ENCODE data around the gene CHMP1B.
"Not testable (repeated sequence)": the region's sequence is repeated elsewhere in the genome, so short reads cannot be mapped to it uniquely, and the experiment has no call there.

Gene CHMP1B

DNA sequence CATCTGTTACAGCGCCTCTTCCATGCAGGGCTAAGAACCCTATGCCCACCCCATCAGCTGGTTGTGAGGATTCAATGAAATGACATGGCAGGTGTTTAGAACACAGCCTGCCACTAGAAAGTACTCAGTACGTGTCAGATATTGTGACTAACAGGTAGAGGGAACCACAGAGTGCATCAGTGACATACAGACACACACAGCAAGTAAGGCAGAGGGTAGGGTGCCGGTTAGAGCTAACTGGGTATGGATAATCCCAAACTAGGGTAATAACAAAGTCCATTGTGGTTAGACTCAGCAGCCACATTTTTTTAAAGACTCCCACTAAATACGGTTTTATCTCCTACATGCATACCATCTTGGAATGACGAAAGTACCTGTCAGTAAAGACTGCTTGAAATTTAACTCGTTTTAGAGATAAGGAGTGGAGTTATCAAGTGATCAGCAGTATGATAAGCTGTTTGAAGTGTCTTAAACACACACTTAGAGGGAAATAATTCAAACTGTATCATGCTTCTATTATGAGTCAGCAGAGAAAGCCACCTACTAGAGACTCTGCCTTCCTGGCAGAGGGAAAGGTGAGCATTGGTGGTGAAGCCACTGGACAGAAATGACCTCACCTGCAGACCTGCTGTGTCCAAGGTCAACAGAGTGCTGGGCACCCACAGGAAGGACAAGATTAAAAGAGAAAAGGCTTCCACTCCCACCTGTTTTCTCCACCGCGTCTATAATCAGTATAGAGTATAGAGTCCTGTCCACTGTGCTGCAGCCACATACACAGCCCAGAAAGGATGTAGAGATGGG, 36.3 kb downstream of the CHMP1B start:
- Histone ChIP-seq H3K9ac (ENCODE audit: insufficient read length, low read depth) (no peak overlapping the region), H3K9me3 (ENCODE audit: insufficient read depth, low read length) (no peaks in the 10 kb centered on the region), H3K36me3 (ENCODE audit: insufficient read depth, insufficient read length, low read length) (peaks cover 31% of the 10 kb centered on the region), H3K27me3 (ENCODE audit: insufficient read depth, insufficient read length) (no peaks in the 10 kb centered on the region), H3K4me3 (ENCODE audit: insufficient read length, low read depth) (no peak overlapping the region), H3K4me1 (ENCODE audit: insufficient read depth, insufficient read length) (no peaks in the 10 kb centered on the region)
- no peak for DNase-seq (ENCODE audit: low read depth, low spot score)
- TF ChIP-seq YY1 (IDR thresholded peaks at IDR 0.05; ENCODE audit: insufficient read depth, insufficient read length) (no peak), ZNF274 (IDR thresholded peaks at IDR 0.05; ENCODE audit: low read depth, low read length) (no peak), SUZ12 (IDR thresholded peaks at IDR 0.05; ENCODE audit: extremely low read depth, insufficient read depth, insufficient read length) (no peak)

DNA sequence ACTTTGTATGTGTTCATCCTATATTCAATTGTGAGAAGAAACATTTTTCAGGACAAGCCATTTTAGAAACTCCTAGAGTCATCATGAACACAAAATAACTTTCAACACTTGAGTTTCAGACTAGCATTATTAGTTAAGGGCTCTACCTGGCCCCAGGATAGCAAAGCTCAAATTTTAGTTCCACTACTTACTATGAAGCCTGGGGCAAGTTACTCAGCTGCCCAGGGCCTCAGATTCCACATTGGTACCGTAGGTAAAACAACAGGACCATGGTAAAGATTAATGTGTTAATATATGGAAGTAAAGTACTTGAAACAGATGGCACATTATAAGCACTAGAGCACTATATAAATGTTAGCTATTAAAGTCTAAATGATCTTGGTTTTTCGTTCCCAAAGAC, 37.5 kb downstream of the CHMP1B start:
- TF ChIP-seq SUZ12 (IDR thresholded peaks at IDR 0.05; ENCODE audit: extremely low read depth, insufficient read depth, insufficient read length): no peak
- no peak for TF ChIP-seq YY1 (IDR thresholded peaks at IDR 0.05; ENCODE audit: insufficient read depth, insufficient read length)
- no peak for TF ChIP-seq ZNF274 (IDR thresholded peaks at IDR 0.05; ENCODE audit: low read depth, low read length)
- H3K36me3 ChIP-seq (ENCODE audit: insufficient read depth, insufficient read length, low read length): peaks cover 30% of the 10 kb centered on the region

GRCh38 chr18:11889284-11889683, 38.1 kb downstream of the CHMP1B start:
- no peaks in the 10 kb centered on the region for H3K27me3 ChIP-seq (ENCODE audit: insufficient read depth, insufficient read length)
- TF ChIP-seq SUZ12 (IDR thresholded peaks at IDR 0.05; ENCODE audit: extremely low read depth, insufficient read depth, insufficient read length): no peak
- TF ChIP-seq ZNF274 (IDR thresholded peaks at IDR 0.05; ENCODE audit: low read depth, low read length): no peak
- TF ChIP-seq YY1 (IDR thresholded peaks at IDR 0.05; ENCODE audit: insufficient read depth, insufficient read length): no peak
- no peaks in the 10 kb centered on the region for H3K9me3 ChIP-seq (ENCODE audit: insufficient read depth, low read length)
- H3K9ac ChIP-seq (ENCODE audit: insufficient read length, low read depth): no peak overlapping the region
- H3K36me3 ChIP-seq (ENCODE audit: insufficient read depth, insufficient read length, low read length): peaks cover 27% of the 10 kb centered on the region
- no peaks in the 10 kb centered on the region for H3K4me1 ChIP-seq (ENCODE audit: insufficient read depth, insufficient read length)
- H3K4me3 ChIP-seq (ENCODE audit: insufficient read length, low read depth): no peak overlapping the region
- DNase-seq (ENCODE audit: low read depth, low spot score): no peak

More for the DNA sequence above, 37.5 kb downstream of the CHMP1B start:
- Histone ChIP-seq H3K9me3 (ENCODE audit: insufficient read depth, low read length) (no peaks in the 10 kb centered on the region), H3K9ac (ENCODE audit: insufficient read length, low read depth) (no peak overlapping the region), H3K27me3 (ENCODE audit: insufficient read depth, insufficient read length) (no peaks in the 10 kb centered on the region), H3K4me1 (ENCODE audit: insufficient read depth, insufficient read length) (no peaks in the 10 kb centered on the region), H3K4me3 (ENCODE audit: insufficient read length, low read depth) (no peak overlapping the region)
- no peak for DNase-seq (ENCODE audit: low read depth, low spot score)

GRCh38 chr18:11891737-11892136, 40.5 kb downstream of the CHMP1B start:
- Histone ChIP-seq H3K36me3 (ENCODE audit: insufficient read depth, insufficient read length, low read length) (peaks cover 15% of the 10 kb centered on the region), H3K4me1 (ENCODE audit: insufficient read depth, insufficient read length) (no peaks in the 10 kb centered on the region), H3K9me3 (ENCODE audit: insufficient read depth, low read length) (no peaks in the 10 kb centered on the region), H3K4me3 (ENCODE audit: insufficient read length, low read depth) (no peak overlapping the region), H3K9ac (ENCODE audit: insufficient read length, low read depth) (no peak overlapping the region), H3K27me3 (ENCODE audit: insufficient read depth, insufficient read length) (no peaks in the 10 kb centered on the region)
- no peak for DNase-seq (ENCODE audit: low read depth, low spot score)
- no peak for TF ChIP-seq ZNF274 (IDR thresholded peaks at IDR 0.05; ENCODE audit: low read depth, low read length)
- TF ChIP-seq SUZ12 (IDR thresholded peaks at IDR 0.05; ENCODE audit: extremely low read depth, insufficient read depth, insufficient read length): no peak
- no peak for TF ChIP-seq YY1 (IDR thresholded peaks at IDR 0.05; ENCODE audit: insufficient read depth, insufficient read length)

DNA sequence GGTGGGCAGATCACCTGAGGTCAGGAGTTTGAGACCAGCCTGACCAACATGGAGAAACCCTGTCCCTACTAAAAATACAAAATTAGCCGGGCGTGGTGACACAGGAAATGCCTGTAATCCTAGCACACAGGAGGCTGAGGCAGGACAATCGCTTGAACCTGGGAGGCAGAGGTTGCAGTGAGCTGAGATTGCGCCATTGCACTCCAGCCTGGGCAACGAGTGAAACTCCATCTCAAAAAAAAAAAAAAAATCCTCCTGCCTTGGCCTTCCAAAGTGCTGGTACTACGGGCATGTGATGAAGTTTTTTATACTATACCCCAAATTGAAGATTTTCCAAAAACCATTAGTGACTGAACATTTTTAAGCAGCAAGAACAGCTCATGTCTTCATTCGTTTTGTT, 41.2 kb downstream of the CHMP1B start:
- H3K36me3 ChIP-seq (ENCODE audit: insufficient read depth, insufficient read length, low read length): peaks cover 12% of the 10 kb centered on the region

DNA sequence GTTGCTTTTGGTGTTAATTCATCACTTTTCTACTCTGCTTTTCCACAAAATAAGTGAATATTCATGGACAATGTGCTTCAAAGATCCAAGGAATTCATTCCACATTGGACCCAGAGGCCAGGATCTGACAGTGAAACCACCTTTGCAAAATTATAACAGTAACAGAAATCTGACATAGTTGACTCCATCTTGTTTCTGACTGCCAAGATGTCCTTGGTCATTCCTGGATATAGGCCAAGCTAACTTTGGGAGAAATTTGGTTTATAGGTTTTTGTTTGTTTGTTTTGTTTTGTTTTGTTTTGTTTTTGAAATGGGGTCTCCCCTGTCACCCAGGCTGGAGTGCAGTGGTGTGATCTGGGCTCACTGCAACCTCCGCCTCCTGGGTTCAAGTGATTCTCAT, 46.6 kb downstream of the CHMP1B start:
- no peak for DNase-seq (ENCODE audit: low read depth, low spot score)
- Histone ChIP-seq H3K9ac (ENCODE audit: insufficient read length, low read depth) (no peak overlapping the region), H3K36me3 (ENCODE audit: insufficient read depth, insufficient read length, low read length) (peaks cover 9% of the 10 kb centered on the region), H3K9me3 (ENCODE audit: insufficient read depth, low read length) (no peaks in the 10 kb centered on the region), H3K4me3 (ENCODE audit: insufficient read length, low read depth) (no peak overlapping the region), H3K4me1 (ENCODE audit: insufficient read depth, insufficient read length) (no peaks in the 10 kb centered on the region), H3K27me3 (ENCODE audit: insufficient read depth, insufficient read length) (no peaks in the 10 kb centered on the region)
- no peak for TF ChIP-seq SUZ12 (IDR thresholded peaks at IDR 0.05; ENCODE audit: extremely low read depth, insufficient read depth, insufficient read length)

More for the DNA sequence above, 41.2 kb downstream of the CHMP1B start:
- not testable (repeated sequence) for DNase-seq (ENCODE audit: low read depth, low spot score); H3K4me3 ChIP-seq (ENCODE audit: insufficient read length, low read depth); H3K4me1 ChIP-seq (ENCODE audit: insufficient read depth, insufficient read length); H3K9me3 ChIP-seq (ENCODE audit: insufficient read depth, low read length); H3K9ac ChIP-seq (ENCODE audit: insufficient read length, low read depth); H3K27me3 ChIP-seq (ENCODE audit: insufficient read depth, insufficient read length)

DNA sequence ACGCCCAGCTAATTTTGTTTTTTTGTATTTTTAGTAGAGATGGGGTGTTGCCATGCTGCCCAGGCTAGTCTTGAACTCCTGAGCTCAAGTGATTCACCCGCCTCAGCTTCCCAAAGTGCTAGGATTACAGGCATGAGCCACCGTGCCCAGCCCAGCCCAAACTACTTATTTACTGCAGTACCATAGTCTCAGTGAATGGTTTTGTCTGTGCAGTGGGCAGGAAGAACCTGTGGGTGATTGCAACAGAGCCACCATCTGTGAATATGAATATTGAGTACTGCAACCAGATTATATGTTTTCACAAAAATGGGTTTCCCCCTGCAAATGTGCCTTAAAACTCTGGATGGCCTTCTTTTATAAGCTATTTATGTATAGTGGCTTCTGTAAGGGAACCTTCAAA, 47.9 kb downstream of the CHMP1B start:
- no peaks in the 10 kb centered on the region for H3K9me3 ChIP-seq (ENCODE audit: insufficient read depth, low read length)
- no peaks in the 10 kb centered on the region for H3K4me1 ChIP-seq (ENCODE audit: insufficient read depth, insufficient read length)
- DNase-seq (ENCODE audit: low read depth, low spot score): no peak
- TF ChIP-seq SUZ12 (IDR thresholded peaks at IDR 0.05; ENCODE audit: extremely low read depth, insufficient read depth, insufficient read length): no peak
- no peak for TF ChIP-seq YY1 (IDR thresholded peaks at IDR 0.05; ENCODE audit: insufficient read depth, insufficient read length)
- TF ChIP-seq ZNF274 (IDR thresholded peaks at IDR 0.05; ENCODE audit: low read depth, low read length): no peak
- peaks cover 9% of the 10 kb centered on the region for H3K36me3 ChIP-seq (ENCODE audit: insufficient read depth, insufficient read length, low read length)
- H3K4me3 ChIP-seq (ENCODE audit: insufficient read length, low read depth): no peak overlapping the region
- H3K9ac ChIP-seq (ENCODE audit: insufficient read length, low read depth): no peak overlapping the region
- H3K27me3 ChIP-seq (ENCODE audit: insufficient read depth, insufficient read length): no peaks in the 10 kb centered on the region
